MM.1S (cell line): ENCODE data around the gene SORCS2.

Experiments used
- EZH2 ChIP-seq: fragments of 300-600 bp; sonication (generic); optimal IDR thresholded peaks from 2 replicates; pipeline ENCODE3; 2017; ENCODE audit warnings: low read depth, mild to moderate bottlenecking, antibody characterized with exemption, low read length, mixed read lengths
- EZH2phosphoT487 ChIP-seq: fragments of 300-600 bp; sonication (generic); IDR thresholded peaks from 2 replicates; pipeline ENCODE4 v1.6.1; 2018; ENCODE audit warnings: antibody characterized with exemption, low read length
- TF ChIP-seq, protein P1 (sequence below): fragments of 300-600 bp; sonication (generic); IDR thresholded peaks from 2 replicates; pipeline ENCODE4 v1.5.1; 2016; ENCODE audit warnings: antibody characterized with exemption, low read length, mixed read lengths

DNA sequence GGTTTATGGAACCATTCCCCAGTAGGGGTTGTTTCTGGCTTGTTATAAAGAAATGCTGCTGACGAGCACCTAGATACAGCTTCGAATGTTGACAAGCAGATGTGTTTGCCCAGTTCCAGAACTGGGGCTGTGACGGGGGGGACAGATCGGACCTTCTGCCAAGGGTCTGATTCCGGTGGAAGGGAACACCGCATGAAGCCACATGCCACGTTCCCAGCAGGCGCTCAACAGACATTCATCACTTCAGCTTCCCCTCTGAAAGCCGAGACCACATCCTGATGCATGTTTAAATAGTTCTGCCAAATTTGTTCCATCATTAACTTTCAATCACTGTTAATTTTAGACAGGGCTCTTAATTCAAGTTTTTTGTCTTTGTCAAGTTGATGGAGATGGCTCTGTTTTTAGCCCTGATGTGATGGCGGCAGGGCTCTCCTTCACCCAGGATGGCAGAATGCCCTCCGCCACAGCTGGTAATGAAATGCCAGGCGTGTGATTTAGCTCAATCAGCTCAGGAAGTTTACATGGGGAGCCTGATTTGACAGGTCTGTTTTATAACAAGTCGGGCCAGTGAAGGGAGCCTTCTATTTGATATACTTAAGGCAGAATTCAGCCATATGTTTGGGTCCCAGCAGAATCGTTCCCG is 185.0 kb downstream of the SORCS2 start:
- TF ChIP-seq EZH2phosphoT487 (no peak), EZH2 (no peak)
- TF ChIP-seq, protein P1, sequence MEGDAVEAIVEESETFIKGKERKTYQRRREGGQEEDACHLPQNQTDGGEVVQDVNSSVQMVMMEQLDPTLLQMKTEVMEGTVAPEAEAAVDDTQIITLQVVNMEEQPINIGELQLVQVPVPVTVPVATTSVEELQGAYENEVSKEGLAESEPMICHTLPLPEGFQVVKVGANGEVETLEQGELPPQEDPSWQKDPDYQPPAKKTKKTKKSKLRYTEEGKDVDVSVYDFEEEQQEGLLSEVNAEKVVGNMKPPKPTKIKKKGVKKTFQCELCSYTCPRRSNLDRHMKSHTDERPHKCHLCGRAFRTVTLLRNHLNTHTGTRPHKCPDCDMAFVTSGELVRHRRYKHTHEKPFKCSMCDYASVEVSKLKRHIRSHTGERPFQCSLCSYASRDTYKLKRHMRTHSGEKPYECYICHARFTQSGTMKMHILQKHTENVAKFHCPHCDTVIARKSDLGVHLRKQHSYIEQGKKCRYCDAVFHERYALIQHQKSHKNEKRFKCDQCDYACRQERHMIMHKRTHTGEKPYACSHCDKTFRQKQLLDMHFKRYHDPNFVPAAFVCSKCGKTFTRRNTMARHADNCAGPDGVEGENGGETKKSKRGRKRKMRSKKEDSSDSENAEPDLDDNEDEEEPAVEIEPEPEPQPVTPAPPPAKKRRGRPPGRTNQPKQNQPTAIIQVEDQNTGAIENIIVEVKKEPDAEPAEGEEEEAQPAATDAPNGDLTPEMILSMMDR, result no peak
